ENCODE results near the gene KCNN1. TPM values are rescaled to one million over a fixed set of nuclear protein-coding genes. Genes with fewer than 3 reads are reported as not detected.
"Not testable (repeated sequence)": the region's sequence is repeated elsewhere in the genome, so short reads cannot be mapped to it uniquely, and the experiment has no call there.

The KCNN1 gene
- total RNA-seq, 1 donor from 2014 or later, result 1.8 TPM

- peaks cover 6% of the 10 kb centered on the region for H3K4me1 Mint-ChIP-seq
- H3K9me3 Mint-ChIP-seq, result no peaks in the 10 kb centered on the region
- no peak overlapping the region for H3K27ac Mint-ChIP-seq
- TF ChIP-seq CTCF (IDR thresholded peaks at IDR 0.05), result no peak
- peak; percentile 65 for TF ChIP-seq EZH2phosphoT487 (IDR thresholded peaks at IDR 0.05)
- peak; percentile 85 for TF ChIP-seq EZH2 (IDR thresholded peaks at IDR 0.05)
- H3K27ac ChIP-seq, result no peak overlapping the region
- peak; percentile 69 for DNase-seq (ENCODE audit: low spot score)
- H3K36me3 ChIP-seq, result no peaks in the 10 kb centered on the region
- H3K9me3 ChIP-seq (ENCODE audit: low read depth), result no peaks in the 10 kb centered on the region
- no peaks in the 10 kb centered on the region for H3K4me1 ChIP-seq
- peak overlapping the region; percentile 71 for H3K4me3 Mint-ChIP-seq
- no peaks in the 10 kb centered on the region for H3K36me3 Mint-ChIP-seq
- H2AFZ ChIP-seq (replicated peaks), result peak overlapping the region; percentile 83
- peaks cover 43% of the 10 kb centered on the region for H3K27me3 ChIP-seq
- H3K27me3 Mint-ChIP-seq (ENCODE audit: insufficient read depth, low read depth), result peaks cover 30% of the 10 kb centered on the region
- H3K4me3 ChIP-seq, result peak overlapping the region; percentile 48
- H3K4me2 ChIP-seq, result peak overlapping the region; percentile 87
- no peak overlapping the region for H3K9ac ChIP-seq
- no peaks in the 10 kb centered on the region for H4K20me1 ChIP-seq (ENCODE audit: low read depth)
- peaks cover 4% of the 10 kb centered on the region for H3F3A ChIP-seq (ENCODE audit: low read depth)
- no peaks in the 10 kb centered on the region for H3K79me2 ChIP-seq (ENCODE audit: low read depth)
Measured at GRCh38 chr19:18000915-18001776, 34.2 kb downstream of the KCNN1 start.

GRCh38 chr19:18001777-18002345, 35.0 kb downstream of the KCNN1 start:
- Histone ChIP-seq H3K4me3 (no peak overlapping the region), H2AFZ (replicated peaks) (no peak overlapping the region), H3F3A (ENCODE audit: low read depth) (peaks cover 4% of the 10 kb centered on the region), H3K9ac (no peak overlapping the region), H3K27ac (no peak overlapping the region), H3K4me2 (peak overlapping the region; percentile 87), H4K20me1 (ENCODE audit: low read depth) (no peaks in the 10 kb centered on the region), H3K4me1 (no peaks in the 10 kb centered on the region), H3K9me3 (ENCODE audit: low read depth) (no peaks in the 10 kb centered on the region), H3K27me3 (peaks cover 43% of the 10 kb centered on the region), H3K36me3 (no peaks in the 10 kb centered on the region), H3K79me2 (ENCODE audit: low read depth) (no peaks in the 10 kb centered on the region)
- TF ChIP-seq EZH2 (IDR thresholded peaks at IDR 0.05) (peak; percentile 33), EZH2phosphoT487 (IDR thresholded peaks at IDR 0.05) (no peak), CTCF (IDR thresholded peaks at IDR 0.05) (no peak)
- H3K9me3 Mint-ChIP-seq, result peaks cover 2% of the 10 kb centered on the region
- H3K36me3 Mint-ChIP-seq, result no peaks in the 10 kb centered on the region
- H3K4me1 Mint-ChIP-seq, result peaks cover 5% of the 10 kb centered on the region
- peaks cover 35% of the 10 kb centered on the region for H3K27me3 Mint-ChIP-seq (ENCODE audit: insufficient read depth, low read depth)
- peak overlapping the region; percentile 71 for H3K4me3 Mint-ChIP-seq
- H3K27ac Mint-ChIP-seq, result no peak overlapping the region
- no peak for DNase-seq (ENCODE audit: low spot score)

GRCh38 chr19:18002347-18002850, 35.5 kb downstream of the KCNN1 start:
- no peak overlapping the region for H3K27ac Mint-ChIP-seq
- H3K27me3 Mint-ChIP-seq (ENCODE audit: insufficient read depth, low read depth), result peaks cover 39% of the 10 kb centered on the region
- Histone ChIP-seq H3K27ac (no peak overlapping the region), H3K9ac (no peak overlapping the region), H3K79me2 (ENCODE audit: low read depth) (no peaks in the 10 kb centered on the region), H3F3A (ENCODE audit: low read depth) (peaks cover 7% of the 10 kb centered on the region), H4K20me1 (ENCODE audit: low read depth) (no peaks in the 10 kb centered on the region), H3K9me3 (ENCODE audit: low read depth) (no peaks in the 10 kb centered on the region), H3K4me3 (no peak overlapping the region), H3K36me3 (no peaks in the 10 kb centered on the region), H2AFZ (replicated peaks) (no peak overlapping the region), H3K27me3 (peaks cover 47% of the 10 kb centered on the region), H3K4me1 (no peaks in the 10 kb centered on the region), H3K4me2 (no peak overlapping the region)
- TF ChIP-seq EZH2 (IDR thresholded peaks at IDR 0.05), result no peak
- no peak for TF ChIP-seq EZH2phosphoT487 (IDR thresholded peaks at IDR 0.05)
- no peak for TF ChIP-seq CTCF (IDR thresholded peaks at IDR 0.05)
- H3K4me3 Mint-ChIP-seq, result peak overlapping the region; percentile 38
- no peaks in the 10 kb centered on the region for H3K36me3 Mint-ChIP-seq
- DNase-seq (ENCODE audit: low spot score), result no peak
- peaks cover 11% of the 10 kb centered on the region for H3K4me1 Mint-ChIP-seq
- H3K9me3 Mint-ChIP-seq, result peaks cover 2% of the 10 kb centered on the region

GRCh38 chr19:18005750-18006149, 38.8 kb downstream of the KCNN1 start:
- H3K36me3 ChIP-seq; H3K4me1 ChIP-seq; H3K27ac ChIP-seq; DNase-seq (ENCODE audit: low spot score); H3K27ac Mint-ChIP-seq; H3K36me3 Mint-ChIP-seq; H3K4me3 Mint-ChIP-seq; H3K79me2 ChIP-seq (ENCODE audit: low read depth); H2AFZ ChIP-seq (replicated peaks); H3K4me1 Mint-ChIP-seq; H4K20me1 ChIP-seq (ENCODE audit: low read depth); H3K9ac ChIP-seq; H3K9me3 Mint-ChIP-seq; H3K9me3 ChIP-seq (ENCODE audit: low read depth); H3K4me2 ChIP-seq; H3F3A ChIP-seq (ENCODE audit: low read depth); H3K4me3 ChIP-seq: not testable (repeated sequence)
- H3K27me3 Mint-ChIP-seq (ENCODE audit: insufficient read depth, low read depth), result peaks cover 24% of the 10 kb centered on the region
- H3K27me3 ChIP-seq, result peaks cover 35% of the 10 kb centered on the region
